Adrenal gland (tissue), 12 donors: ENCODE data around the gene PAX4. TPM values are rescaled to one million over a fixed set of nuclear protein-coding genes. Genes with fewer than 3 reads are reported as not detected.

Source experiments
- DNase-seq, 7 donors: peaks; one replicate each; pipeline ENCODE4 v3.0.0-alpha.2; 2019 to 2020
- H3K27ac ChIP-seq, 5 donors: fragments of 200-600 bp; sonication (generic) in 4 of 5; 1 replicate in 3 of 5; 2 replicates in 2 of 5; pipeline versions ENCODE4 v1.5.1 to v1.8.0; 2016 to 2020; ENCODE audit warnings: mild to moderate bottlenecking in 1 of 5
- H3K27me3 ChIP-seq: fragments of 200-600 bp; 2 replicates; pipeline ENCODE4 v1.8.0; 2021
- H3K36me3 ChIP-seq, 2 donors: fragments of 200-600 bp; replicated peaks in 1 of 2; 1 replicate in 1 of 2; 2 replicates in 1 of 2; pipeline versions ENCODE4 v1.5.1 to v1.8.0; 2018 to 2022
- H3K4me1 ChIP-seq, 2 donors: fragments of 200-600 bp; replicated peaks in 1 of 2; 1 replicate in 1 of 2; 2 replicates in 1 of 2; pipeline versions ENCODE4 v1.5.1 to v1.8.0; 2018 to 2021
- H3K4me3 ChIP-seq, 4 donors: fragments of 200-600 bp; sonication (generic) in 3 of 4; one replicate each; pipeline ENCODE4 v1.5.1; 2016 to 2018
- H3K9me3 ChIP-seq, 3 donors: fragments of 200-600 bp; sonication (generic) in 1 of 3; replicated peaks in 1 of 3; 1 replicate in 2 of 3; 2 replicates in 1 of 3; pipeline versions ENCODE4 v1.5.1 to v1.8.0; 2016 to 2021
- POLR2A ChIP-seq, 2 donors: fragments of 450-650 bp; IDR thresholded peaks; one replicate each; pipeline ENCODE4 v1.6.1; 2017; ENCODE audit warnings: antibody characterized with exemption in 2 of 2, mild to moderate bottlenecking in 2 of 2, moderate library complexity in 1 of 2
- WGBS, 4 donors: extraction: QIAGEN DNeasy Blood & Tissue Kit in 2 of 4; methylation state at CpG; one replicate each; pipeline versions ENCODE4 v1.1.5 to v1.1.7; 2013 to 2017; 5-methylcytosine and 5-hydroxymethylcytosine counted together
- intact Hi-C, 2 donors: fragments of 100-400 bp; cut with DNase I; formaldehyde crosslinking; loops; one replicate each; pipeline versions ENCODE4 v1.14.1 to v1.15.0; 2022 to 2023
- polyA plus RNA-seq, 3 donors: library from polyadenylated mRNA; stranded (reverse); fragments of 200-250 nt in 2 of 3; fragments of 350-450 nt in 1 of 3; fragmentation: Illumina TruSeq in 1 of 3; extraction: RNeasy Lipid Tissue Mini Kit (QIAGEN cat#74804) in 1 of 3; gene quantifications; one replicate each; pipeline ENCODE4 v1.2.3, GENCODE V29; 2013 to 2014
- total RNA-seq, 9 donors: library from RNA; depleted of rRNA in 4 of 9; stranded (reverse); fragments of >200 nt in 4 of 9; fragments of 120-200 nt in 1 of 9; fragmentation: NEBNext Ultra II Directional in 1 of 9; extraction: Animal tissue kit (Norgen Biotek cat#: 25700) in 1 of 9; gene quantifications; one replicate each; pipeline versions ENCODE4 v1.1.0 to v1.2.4, GENCODE V29; 2013 to 2023
- TF ChIP-seq, protein P1 (sequence below), 6 experiments: fragments of 450-650 bp in 4 of 6; fragments of 200-600 bp in 2 of 6; sonication (generic) in 1 of 6; IDR thresholded peaks; 1 replicate in 5 of 6; 2 replicates in 1 of 6; pipeline versions ENCODE4 v1.5.1 to v1.8.0; 2016 to 2021; ENCODE audit warnings: antibody characterized with exemption in 6 of 6, mild to moderate bottlenecking in 2 of 6, moderate library complexity in 1 of 6
- donor health status: healthy with polysubstance abuse.
- donor health status: Bipolar disorder and iron deficiency.
- donor health status: DM: yes; HTN: yes; CAD: no.
- donor health status: DM: no; HTN: no; CAD: no.
- donor health status: DM: no; HTN: no; CAD: no.
- donor health status: DM: yes; HTN: yes; CAD: no.

PAX4 gene
- total and polyA plus RNA-seq, 12 donors: not detected

DNA sequence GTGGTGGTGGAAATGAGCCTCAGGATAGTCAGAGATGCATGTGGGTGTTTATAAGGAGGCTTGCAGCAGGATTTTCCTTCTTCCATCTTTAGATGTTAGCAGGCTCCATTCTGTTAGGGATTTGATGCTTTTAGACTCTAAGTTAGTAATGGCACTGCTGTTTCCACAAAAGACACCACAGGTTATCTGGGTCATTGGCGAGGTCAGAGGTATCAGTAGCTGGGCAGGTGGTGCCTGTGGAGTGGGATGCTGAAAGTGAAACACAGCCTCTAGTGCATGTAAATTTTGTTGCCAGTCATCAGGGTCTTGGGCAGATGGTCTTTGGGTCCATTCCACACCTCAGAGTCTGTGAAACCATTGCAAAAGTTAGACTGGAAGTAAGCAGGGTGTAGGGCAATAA lies 833 bp upstream of the PAX4 start:
- Histone ChIP-seq H3K27me3 (peaks cover 20% of the 10 kb centered on the region), H3K36me3 (no peaks in the 10 kb centered on the region), H3K4me3 (no peak overlapping the region), H3K9me3 (no peaks in the 10 kb centered on the region), H3K27ac (no peak overlapping the region), H3K4me1 (no peaks in the 10 kb centered on the region)
- no peak for DNase-seq
- TF ChIP-seq, protein P1, sequence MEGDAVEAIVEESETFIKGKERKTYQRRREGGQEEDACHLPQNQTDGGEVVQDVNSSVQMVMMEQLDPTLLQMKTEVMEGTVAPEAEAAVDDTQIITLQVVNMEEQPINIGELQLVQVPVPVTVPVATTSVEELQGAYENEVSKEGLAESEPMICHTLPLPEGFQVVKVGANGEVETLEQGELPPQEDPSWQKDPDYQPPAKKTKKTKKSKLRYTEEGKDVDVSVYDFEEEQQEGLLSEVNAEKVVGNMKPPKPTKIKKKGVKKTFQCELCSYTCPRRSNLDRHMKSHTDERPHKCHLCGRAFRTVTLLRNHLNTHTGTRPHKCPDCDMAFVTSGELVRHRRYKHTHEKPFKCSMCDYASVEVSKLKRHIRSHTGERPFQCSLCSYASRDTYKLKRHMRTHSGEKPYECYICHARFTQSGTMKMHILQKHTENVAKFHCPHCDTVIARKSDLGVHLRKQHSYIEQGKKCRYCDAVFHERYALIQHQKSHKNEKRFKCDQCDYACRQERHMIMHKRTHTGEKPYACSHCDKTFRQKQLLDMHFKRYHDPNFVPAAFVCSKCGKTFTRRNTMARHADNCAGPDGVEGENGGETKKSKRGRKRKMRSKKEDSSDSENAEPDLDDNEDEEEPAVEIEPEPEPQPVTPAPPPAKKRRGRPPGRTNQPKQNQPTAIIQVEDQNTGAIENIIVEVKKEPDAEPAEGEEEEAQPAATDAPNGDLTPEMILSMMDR (IDR thresholded peaks at IDR 0.05): no peak
- no peak for TF ChIP-seq POLR2A (IDR thresholded peaks at IDR 0.05)
- intact Hi-C loops: no loop called here
- WGBS, 4 donors: 57 to 83% (median 58%) methylated on average over 1 of the region's 1 CpG

DNA sequence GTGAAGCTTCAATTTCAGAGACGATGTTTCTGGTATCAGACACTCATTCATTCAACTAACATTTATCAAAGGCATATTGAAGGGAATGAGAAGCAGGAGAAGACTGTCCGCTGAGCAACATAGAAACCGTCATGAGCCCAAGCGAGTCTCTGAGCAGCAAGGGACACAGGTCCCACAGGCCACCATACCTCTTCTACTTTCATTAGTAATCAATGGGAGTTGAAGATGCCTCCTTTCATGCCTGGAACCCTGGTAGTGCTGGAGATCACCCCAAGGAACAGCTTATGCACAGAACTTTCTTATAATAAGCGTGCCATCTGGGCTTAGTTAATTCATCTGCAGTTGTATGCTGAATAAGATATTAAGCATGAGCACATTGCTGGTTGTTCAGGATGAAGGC lies 1.2 kb downstream of the PAX4 start:
- H3K9me3 ChIP-seq: no peaks in the 10 kb centered on the region
- intact Hi-C loops: no loop called here
- H3K27ac ChIP-seq: no peak overlapping the region
- TF ChIP-seq, protein P1 (IDR thresholded peaks at IDR 0.05): no peak
- TF ChIP-seq POLR2A (IDR thresholded peaks at IDR 0.05): no peak
- no peaks in the 10 kb centered on the region for H3K36me3 ChIP-seq
- peaks cover 20% of the 10 kb centered on the region for H3K27me3 ChIP-seq
- H3K4me1 ChIP-seq: no peaks in the 10 kb centered on the region
- H3K4me3 ChIP-seq: no peak overlapping the region
- no peak for DNase-seq
- WGBS, 4 donors: 78 to 88% (median 86%) methylated on average over 5 of the region's 5 CpGs

DNA sequence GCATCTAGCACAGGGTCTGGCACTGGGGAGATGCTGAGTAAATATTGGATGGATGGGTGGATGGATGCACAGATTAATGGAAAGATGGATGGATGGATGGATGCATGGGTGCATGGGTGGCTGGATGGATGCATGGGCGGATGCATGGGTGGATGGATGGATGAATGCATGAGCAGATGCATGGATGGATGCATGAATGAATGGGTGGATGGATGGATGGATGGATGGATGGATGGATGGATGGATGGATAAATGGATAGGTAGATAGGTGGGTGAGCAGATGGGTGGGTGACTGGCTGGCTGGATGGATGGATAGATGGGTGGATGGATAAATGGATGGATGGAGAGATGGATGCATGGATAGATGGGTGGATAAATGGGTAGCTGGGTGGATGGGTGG lies 5.7 kb downstream of the PAX4 start:
- H3K9me3 ChIP-seq: no peaks in the 10 kb centered on the region
- H3K36me3 ChIP-seq: no peaks in the 10 kb centered on the region
- H3K4me3 ChIP-seq: no peak overlapping the region
- intact Hi-C loops: no loop called here
- no peaks in the 10 kb centered on the region for H3K27me3 ChIP-seq
- H3K27ac ChIP-seq: no peak overlapping the region
- H3K4me1 ChIP-seq: no peaks in the 10 kb centered on the region
- TF ChIP-seq, protein P1 (IDR thresholded peaks at IDR 0.05): no peak
- TF ChIP-seq POLR2A (IDR thresholded peaks at IDR 0.05): no peak
- 74 to 83% (median 79%) methylated on average over 1 of the region's 1 CpG for WGBS, 4 donors
- DNase-seq: no peak

DNA sequence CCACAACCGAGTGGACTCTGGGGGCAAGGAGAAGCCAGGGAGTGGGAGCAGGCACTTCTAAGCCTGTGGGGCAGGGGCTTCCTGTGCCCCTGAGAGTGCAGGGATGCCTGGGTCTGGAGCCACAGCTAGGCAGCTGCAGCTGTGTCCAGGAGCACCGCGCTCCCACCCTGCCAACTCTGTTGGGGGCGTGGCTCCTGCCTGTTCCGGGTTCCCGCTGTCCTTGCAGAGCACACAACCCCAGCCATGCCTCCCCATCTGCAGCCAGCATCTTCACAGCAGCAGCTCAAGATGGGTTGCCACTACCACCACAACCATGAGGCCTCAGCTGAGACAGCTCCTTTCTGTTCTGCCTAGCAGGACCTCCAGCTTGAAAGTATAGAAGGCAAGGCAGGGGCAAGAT lies 8.6 kb downstream of the PAX4 start:
- no peak for DNase-seq
- TF ChIP-seq POLR2A (IDR thresholded peaks at IDR 0.05): no peak
- TF ChIP-seq, protein P1 (IDR thresholded peaks at IDR 0.05): no peak
- Histone ChIP-seq H3K4me1 (no peaks in the 10 kb centered on the region), H3K27ac (no peak overlapping the region), H3K27me3 (no peaks in the 10 kb centered on the region), H3K9me3 (no peaks in the 10 kb centered on the region), H3K4me3 (no peak overlapping the region), H3K36me3 (no peaks in the 10 kb centered on the region)
- intact Hi-C loops: loop anchor here in 1 of 2 donors (1.0 kb wide), 1 partner anchor 10 kb away; no protein-coding TSS in a partner anchor
- 88 to 93% (median 90%) methylated on average over 4 to 6 of the region's 6 CpGs; no CpG with 5 or more reads in 1 of the 4 donors for whole genome bisulfite sequencing, 4 donors
